NCI-H2107 (cell line): ENCODE measurements around the gene ZRANB3.
"Not testable (repeated sequence)": the region's sequence is repeated elsewhere in the genome, so short reads cannot be mapped to it uniquely, and the experiment has no call there.

ENCODE experiments used
- DNase-seq: peaks from one replicate; lab custom pipeline; 2025; lab: John Stamatoyannopoulos, UW

The ZRANB3 gene

DNA sequence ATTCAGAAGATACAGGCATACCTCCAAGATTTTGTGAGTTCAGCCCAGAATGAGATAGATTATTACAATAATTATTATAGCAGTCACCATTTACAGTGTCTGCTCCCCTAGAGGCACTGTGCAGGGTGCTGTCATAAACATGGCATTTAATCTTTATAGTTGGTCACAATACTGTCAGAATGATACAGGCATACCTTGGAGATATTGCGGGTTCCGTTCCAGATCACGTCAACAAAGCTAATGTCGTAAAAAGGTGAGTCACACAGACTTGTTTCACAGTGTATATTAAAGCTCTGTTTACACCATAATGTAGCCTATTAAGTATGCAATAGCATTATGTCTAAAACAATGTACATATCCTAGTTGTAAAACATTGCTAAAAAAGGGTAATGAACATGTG is 45.6 kb downstream of the ZRANB3 start:
- DNase-seq: no peak

- no peak for DNase-seq
Observed at GRCh38 chr2:135475128-135475527, 55.9 kb downstream of the ZRANB3 start.

GRCh38 chr2:135473567-135473966 is 57.5 kb downstream of the ZRANB3 start:
- DNase-seq: no peak

DNA sequence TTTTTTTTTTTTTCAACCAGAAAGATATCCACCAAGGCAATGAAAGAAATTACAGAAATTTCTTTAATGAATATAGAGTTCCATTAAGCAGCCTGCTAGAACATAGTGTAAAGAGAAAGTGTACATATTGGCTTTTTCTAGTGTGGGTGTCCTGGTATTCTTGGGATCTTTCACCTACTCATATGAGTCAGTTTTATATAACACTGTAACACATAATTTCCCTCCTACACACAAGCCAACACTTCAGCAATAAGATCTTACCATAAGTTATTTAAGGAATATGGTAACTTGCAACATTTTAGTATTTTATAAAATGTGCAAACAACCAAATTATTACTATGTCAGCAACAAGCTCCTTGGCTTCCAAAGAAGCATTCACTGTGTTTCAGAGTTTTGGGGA is 59.9 kb downstream of the ZRANB3 start:
- no peak for DNase-seq

- no peak for DNase-seq
Observed at GRCh38 chr2:135457279-135457678, 73.7 kb downstream of the ZRANB3 start.

DNA sequence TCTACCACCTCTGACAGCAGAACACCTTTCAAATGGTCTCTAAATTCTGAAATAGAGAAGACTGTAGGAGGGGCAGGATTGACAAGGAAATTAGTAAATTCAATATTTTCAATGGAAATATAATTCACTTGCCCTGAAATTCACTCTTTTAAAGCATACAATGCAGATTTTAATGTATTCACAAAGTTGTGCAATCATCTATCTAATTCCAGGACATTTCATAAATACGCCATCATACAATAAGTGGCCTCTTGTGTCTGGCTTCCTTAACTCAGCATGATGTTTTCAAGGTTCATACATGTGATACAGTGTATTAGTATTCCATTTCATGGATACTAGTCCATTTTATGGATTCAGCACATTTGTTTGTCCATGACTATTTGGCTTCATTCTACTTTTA is 74.2 kb downstream of the ZRANB3 start:
- no peak for DNase-seq

DNA sequence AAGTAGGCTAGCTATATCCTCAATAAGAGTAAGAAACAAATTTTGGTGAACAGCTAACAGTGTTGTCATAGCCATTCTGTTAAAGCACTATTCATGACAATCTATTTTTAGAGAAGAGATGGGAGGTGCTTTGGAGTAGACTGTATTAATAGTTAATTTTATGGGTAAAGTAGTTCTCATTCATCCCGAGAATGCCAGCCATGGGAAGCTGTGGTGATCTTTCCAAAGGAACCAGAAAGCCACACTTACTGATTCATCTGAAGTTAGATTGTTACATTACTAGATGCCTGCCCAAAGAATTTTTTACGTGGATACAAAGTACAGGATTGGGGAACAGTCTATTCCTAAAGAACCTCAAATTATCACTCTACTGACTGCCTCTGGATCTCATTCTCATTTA is 74.6 kb downstream of the ZRANB3 start:
- DNase-seq: no peak

GRCh38 chr2:135454608-135455007 is 76.4 kb downstream of the ZRANB3 start:
- DNase-seq: no peak

DNA sequence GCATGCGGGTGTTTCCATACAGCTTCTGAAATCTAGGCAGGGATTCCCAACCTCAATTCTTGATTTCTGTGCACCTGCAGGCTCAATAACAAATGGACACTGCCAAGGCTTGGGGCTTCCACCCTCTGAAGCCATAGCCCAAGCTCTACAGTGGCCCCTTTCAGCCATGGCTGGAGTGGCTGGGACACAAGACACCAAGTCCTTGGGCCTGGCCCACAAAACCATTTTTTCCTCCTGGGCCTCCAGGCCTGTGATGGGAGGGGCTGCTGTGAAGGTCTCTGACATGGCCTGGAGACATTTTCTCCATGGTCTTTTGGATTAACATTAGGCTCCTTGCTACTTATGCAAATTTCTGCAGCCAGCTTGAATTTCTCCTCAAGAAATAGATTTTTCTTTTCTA is 78.0 kb downstream of the ZRANB3 start:
- not testable (repeated sequence) for DNase-seq

DNA sequence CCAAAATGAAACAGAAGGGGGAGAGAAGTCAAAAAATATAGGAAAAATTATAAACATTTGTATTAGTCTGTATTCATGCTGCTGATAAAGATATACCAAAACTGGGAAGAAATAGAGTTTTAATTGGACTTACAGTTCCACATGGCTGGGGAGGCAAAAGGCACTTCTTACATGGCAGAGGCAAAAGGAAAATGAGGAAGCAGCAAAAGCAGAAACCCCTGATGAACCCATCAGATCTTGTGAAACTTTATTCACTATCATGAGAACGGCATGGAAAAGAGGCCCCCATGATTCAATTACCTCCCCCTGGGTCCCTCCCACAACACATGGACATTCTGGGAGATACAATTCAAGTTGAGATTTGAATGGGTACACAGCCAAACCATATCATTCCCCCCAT is 79.1 kb downstream of the ZRANB3 start:
- DNase-seq: no peak

- DNase-seq: not testable (repeated sequence)
Observed at GRCh38 chr2:135443013-135443412, 88.0 kb downstream of the ZRANB3 start.

- not testable (repeated sequence) for DNase-seq
Observed at GRCh38 chr2:135435155-135435554, 95.9 kb downstream of the ZRANB3 start.

DNA sequence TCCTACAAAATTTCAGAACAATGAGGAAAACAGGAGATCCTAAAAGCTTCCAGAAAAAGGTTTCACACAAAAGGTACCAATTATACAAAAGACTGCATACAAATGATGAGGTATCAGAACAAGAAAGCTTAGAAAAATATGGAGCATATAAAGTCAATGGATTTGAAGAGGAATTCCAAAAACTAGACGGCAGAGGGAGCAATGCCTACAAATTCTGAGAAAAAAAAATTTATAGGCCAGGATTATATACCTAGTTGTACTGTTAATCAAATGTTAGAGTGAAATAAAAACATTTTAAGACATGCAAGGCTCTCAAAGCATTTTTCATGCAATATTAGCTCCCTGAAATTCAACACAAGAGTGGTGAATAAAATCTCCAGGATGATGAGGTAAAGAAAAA is 106.2 kb downstream of the ZRANB3 start:
- DNase-seq: no peak

- DNase-seq: no peak
Observed at GRCh38 chr2:135422898-135423297, 108.1 kb downstream of the ZRANB3 start.

- no peak for DNase-seq
Observed at GRCh38 chr2:135411646-135412045, 119.4 kb downstream of the ZRANB3 start.

GRCh38 chr2:135409436-135409835 is 121.6 kb downstream of the ZRANB3 start:
- DNase-seq: no peak

GRCh38 chr2:135396259-135396658 is 134.8 kb downstream of the ZRANB3 start:
- not testable (repeated sequence) for DNase-seq

- no peak for DNase-seq
Observed at GRCh38 chr2:135386993-135387392, 144.0 kb downstream of the ZRANB3 start.

DNA sequence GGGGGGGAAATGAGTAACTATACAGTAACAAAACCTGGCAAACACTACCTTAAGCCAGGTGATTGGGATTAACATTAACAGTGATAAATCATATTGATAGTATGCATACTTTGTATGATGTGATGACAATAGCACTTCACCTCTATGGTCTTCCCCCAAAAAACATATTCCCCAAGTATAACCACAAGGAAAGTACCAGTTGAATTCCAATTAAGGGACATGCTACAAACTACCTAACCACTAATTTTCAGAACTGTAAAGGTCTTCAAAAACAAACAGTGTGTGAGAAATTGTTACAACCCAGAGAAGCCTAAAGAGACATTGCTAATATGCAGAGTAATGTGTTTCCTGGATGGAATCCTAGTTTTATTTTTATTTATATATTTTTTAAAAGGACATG is 152.4 kb downstream of the ZRANB3 start:
- no peak for DNase-seq

- DNase-seq: no peak
Observed at GRCh38 chr2:135373702-135374101, 157.3 kb downstream of the ZRANB3 start.

- no peak for DNase-seq
Observed at GRCh38 chr2:135349941-135350340, 181.1 kb downstream of the ZRANB3 start.

GRCh38 chr2:135348096-135348704 is 182.8 kb downstream of the ZRANB3 start:
- DNase-seq: not testable (repeated sequence)

DNA sequence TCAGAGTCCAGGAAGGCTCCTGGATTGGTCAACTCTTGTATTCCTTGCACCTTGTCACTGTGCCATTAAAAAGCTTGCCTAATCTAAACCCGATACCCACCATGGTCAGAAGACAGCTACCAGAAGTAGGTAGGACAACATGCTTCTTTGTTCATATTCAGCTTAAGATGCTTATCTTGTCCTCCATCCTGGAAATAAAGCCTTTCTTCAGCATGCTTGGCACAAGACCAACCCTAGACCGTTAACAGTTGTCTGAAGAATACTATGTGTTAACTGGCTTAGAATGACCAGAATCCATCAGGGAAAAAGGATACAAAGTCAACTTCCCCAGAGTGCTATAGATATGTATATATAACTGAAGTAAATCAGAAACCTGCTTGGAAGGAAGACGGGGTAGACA is 193.9 kb downstream of the ZRANB3 start:
- DNase-seq: no peak

DNA sequence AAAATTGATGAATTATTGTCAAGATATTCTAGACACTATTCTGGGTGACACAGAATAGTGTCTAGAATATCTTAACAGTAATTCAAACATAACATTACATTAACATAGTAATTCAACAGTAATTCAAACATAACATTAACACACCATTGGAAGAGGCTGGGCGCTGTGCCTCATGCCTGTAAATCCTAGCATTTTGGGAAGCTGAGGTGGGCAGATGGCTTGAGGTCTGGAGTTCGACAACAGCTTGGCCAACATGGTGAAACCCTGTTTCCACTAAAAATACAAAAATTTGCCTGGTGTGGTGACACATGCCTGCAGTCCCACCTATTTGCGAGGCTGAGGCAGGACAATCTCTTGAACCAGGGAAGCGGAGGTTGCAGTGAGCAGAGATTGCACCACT is 195.8 kb downstream of the ZRANB3 start:
- DNase-seq: no peak

- DNase-seq: no peak
Observed at GRCh38 chr2:135327146-135327545, 203.9 kb downstream of the ZRANB3 start.
